Measurements from ENCODE around the gene SNAP23. TPM values are rescaled to one million over a fixed set of nuclear protein-coding genes. Genes with fewer than 3 reads are reported as not detected.

Gene SNAP23
- total and polyA plus RNA-seq, 2 experiments from 2014 or later, result 58.8 to 88.1 TPM

DNA sequence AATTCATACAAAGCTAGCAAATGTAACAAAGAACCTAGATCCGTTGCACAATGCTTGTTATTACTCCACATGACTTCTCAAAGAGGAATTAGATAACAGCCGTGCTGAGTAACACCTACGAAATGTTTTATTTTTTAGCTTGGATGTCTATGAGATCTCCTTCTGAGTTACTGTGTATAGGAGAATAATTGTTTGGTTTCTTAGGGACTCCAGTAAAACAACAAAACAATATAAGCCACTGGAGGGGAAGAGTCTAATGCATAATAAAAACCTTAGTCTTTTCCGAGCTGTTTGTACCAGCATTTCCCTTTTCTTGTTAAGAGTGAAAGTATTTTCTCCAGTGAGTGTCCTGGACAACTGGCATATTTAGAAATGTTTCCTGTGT lies 15.6 kb downstream of the SNAP23 start:
- H3K4me1 Mint-ChIP-seq, result no peaks in the 10 kb centered on the region
- no peak overlapping the region for H3K4me2 ChIP-seq
- no peak for ATAC-seq
- H3F3A ChIP-seq (replicated peaks; ENCODE audit: low read depth), result no peaks in the 10 kb centered on the region
- no peak overlapping the region for H3K27ac ChIP-seq (ENCODE audit: low read depth)
- no peak overlapping the region for H3K4me3 Mint-ChIP-seq
- no peak overlapping the region for H3K4me3 ChIP-seq
- H3K27me3 ChIP-seq (ENCODE audit: insufficient read depth), result no peaks in the 10 kb centered on the region
- H3K4me1 ChIP-seq (ENCODE audit: insufficient read depth), result no peaks in the 10 kb centered on the region
- H3K79me2 ChIP-seq (replicated peaks; ENCODE audit: insufficient read depth), result peaks cover 28% of the 10 kb centered on the region
- H3K27ac Mint-ChIP-seq, result no peak overlapping the region
- H2AFZ ChIP-seq, result no peak overlapping the region
- peaks cover 27% of the 10 kb centered on the region for H3K36me3 Mint-ChIP-seq (ENCODE audit: low read depth)
- TF ChIP-seq EZH2phosphoT487 (IDR thresholded peaks at IDR 0.05; ENCODE audit: unreplicated experiment) (no peak), ZNF114 (CRISPR knock-in tag; IDR thresholded peaks at IDR 0.05) (no peak)
- TF ChIP-seq, protein P1, sequence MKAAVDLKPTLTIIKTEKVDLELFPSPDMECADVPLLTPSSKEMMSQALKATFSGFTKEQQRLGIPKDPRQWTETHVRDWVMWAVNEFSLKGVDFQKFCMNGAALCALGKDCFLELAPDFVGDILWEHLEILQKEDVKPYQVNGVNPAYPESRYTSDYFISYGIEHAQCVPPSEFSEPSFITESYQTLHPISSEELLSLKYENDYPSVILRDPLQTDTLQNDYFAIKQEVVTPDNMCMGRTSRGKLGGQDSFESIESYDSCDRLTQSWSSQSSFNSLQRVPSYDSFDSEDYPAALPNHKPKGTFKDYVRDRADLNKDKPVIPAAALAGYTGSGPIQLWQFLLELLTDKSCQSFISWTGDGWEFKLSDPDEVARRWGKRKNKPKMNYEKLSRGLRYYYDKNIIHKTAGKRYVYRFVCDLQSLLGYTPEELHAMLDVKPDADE (IDR thresholded peaks at IDR 0.05), result no peak
- TF ChIP-seq, protein P2, sequence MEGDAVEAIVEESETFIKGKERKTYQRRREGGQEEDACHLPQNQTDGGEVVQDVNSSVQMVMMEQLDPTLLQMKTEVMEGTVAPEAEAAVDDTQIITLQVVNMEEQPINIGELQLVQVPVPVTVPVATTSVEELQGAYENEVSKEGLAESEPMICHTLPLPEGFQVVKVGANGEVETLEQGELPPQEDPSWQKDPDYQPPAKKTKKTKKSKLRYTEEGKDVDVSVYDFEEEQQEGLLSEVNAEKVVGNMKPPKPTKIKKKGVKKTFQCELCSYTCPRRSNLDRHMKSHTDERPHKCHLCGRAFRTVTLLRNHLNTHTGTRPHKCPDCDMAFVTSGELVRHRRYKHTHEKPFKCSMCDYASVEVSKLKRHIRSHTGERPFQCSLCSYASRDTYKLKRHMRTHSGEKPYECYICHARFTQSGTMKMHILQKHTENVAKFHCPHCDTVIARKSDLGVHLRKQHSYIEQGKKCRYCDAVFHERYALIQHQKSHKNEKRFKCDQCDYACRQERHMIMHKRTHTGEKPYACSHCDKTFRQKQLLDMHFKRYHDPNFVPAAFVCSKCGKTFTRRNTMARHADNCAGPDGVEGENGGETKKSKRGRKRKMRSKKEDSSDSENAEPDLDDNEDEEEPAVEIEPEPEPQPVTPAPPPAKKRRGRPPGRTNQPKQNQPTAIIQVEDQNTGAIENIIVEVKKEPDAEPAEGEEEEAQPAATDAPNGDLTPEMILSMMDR (conservative IDR thresholded peaks at IDR 0.05; ENCODE audit: low read depth in 2 of 2), result no peak
- H3K9me2 ChIP-seq (ENCODE audit: insufficient read depth), result no peaks in the 10 kb centered on the region
- H3K36me3 ChIP-seq (ENCODE audit: insufficient read depth), result peaks cover 15% of the 10 kb centered on the region; the same call in 1 of the 2 replicates
- H3K27me3 Mint-ChIP-seq (ENCODE audit: insufficient read depth, low read depth, poor library complexity), result peaks cover 4% of the 10 kb centered on the region
- no peaks in the 10 kb centered on the region for H3K9me3 Mint-ChIP-seq
- no peak for DNase-seq (ENCODE audit: low spot score)
- peaks cover 16% of the 10 kb centered on the region for H4K20me1 ChIP-seq (replicated peaks; ENCODE audit: insufficient read depth)

DNA sequence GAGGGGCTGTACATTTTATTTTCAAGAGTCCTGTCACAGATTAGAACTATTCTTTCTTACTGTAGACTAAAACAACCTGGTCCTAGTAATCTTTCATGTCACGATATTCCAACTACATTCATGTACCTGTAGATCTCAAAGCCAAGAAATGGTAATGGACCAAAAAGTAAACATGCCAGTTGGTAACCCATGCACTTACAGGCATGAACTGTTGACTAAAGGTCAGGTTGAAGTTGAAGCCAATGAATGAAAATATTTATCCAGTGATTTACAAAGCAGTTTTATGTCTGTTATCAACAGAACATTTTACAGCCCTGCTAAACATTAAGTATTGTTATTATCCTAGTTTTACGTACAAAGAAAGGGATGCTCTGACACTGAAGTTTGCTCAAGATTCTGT lies 27.9 kb downstream of the SNAP23 start:
- ATAC-seq (no peak), DNase-seq (ENCODE audit: low spot score) (no peak)
- H3K27me3 Mint-ChIP-seq (ENCODE audit: insufficient read depth, low read depth, poor library complexity), result no peaks in the 10 kb centered on the region
- H3K4me1 ChIP-seq (ENCODE audit: insufficient read depth), result no peaks in the 10 kb centered on the region
- no peaks in the 10 kb centered on the region for H3F3A ChIP-seq (replicated peaks; ENCODE audit: low read depth)
- H3K27ac ChIP-seq (ENCODE audit: low read depth), result no peak overlapping the region
- H3K4me3 Mint-ChIP-seq, result no peak overlapping the region
- H4K20me1 ChIP-seq (replicated peaks; ENCODE audit: insufficient read depth), result no peaks in the 10 kb centered on the region
- no peak overlapping the region for H2AFZ ChIP-seq
- peaks cover 13% of the 10 kb centered on the region for H3K36me3 ChIP-seq (ENCODE audit: insufficient read depth)
- no peaks in the 10 kb centered on the region for H3K9me3 Mint-ChIP-seq
- H3K4me3 ChIP-seq, result no peak overlapping the region
- H3K9me2 ChIP-seq (ENCODE audit: insufficient read depth), result 0 out of 2 replicates have a peak, but pooled peaks cover 5% of the 10 kb centered on the region
- no peaks in the 10 kb centered on the region for H3K4me1 Mint-ChIP-seq
- H3K27ac Mint-ChIP-seq, result no peak overlapping the region
- H3K4me2 ChIP-seq, result no peak overlapping the region
- no peaks in the 10 kb centered on the region for H3K27me3 ChIP-seq (ENCODE audit: insufficient read depth)
- peaks cover 25% of the 10 kb centered on the region for H3K36me3 Mint-ChIP-seq (ENCODE audit: low read depth)
- TF ChIP-seq ZNF114 (CRISPR knock-in tag; IDR thresholded peaks at IDR 0.05) (no peak), ZNF331 (CRISPR knock-in tag; IDR thresholded peaks at IDR 0.05; ENCODE audit: low read depth) (no peak), STAT1 (IDR thresholded peaks at IDR 0.05; ENCODE audit: unreplicated experiment) (no peak), POLR2AphosphoS5 (IDR thresholded peaks at IDR 0.05; ENCODE audit: low read depth) (no peak)
- no peaks in the 10 kb centered on the region for H3K79me2 ChIP-seq (replicated peaks; ENCODE audit: insufficient read depth)

DNA sequence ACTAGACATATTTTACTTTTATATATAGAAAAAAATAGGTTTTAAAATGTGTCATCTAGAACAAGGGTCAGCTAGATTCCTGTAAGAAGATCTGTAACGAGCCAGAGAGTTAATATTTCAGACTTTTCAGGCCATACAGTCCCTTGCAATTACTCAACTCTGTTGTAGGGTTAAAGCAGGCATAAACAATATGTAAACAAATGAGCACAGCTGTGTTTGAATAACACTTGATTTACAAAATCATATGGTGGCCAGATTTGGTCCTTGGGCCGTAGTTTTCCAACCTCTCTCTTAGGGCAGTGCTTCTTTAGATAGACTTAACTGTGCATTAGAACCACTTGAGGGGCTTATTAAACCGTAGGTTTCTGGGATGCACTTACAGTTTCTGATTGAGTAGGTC lies 33.5 kb downstream of the SNAP23 start:
- 0 out of 2 replicates have a peak, but pooled peaks cover 4% of the 10 kb centered on the region for H3K9me2 ChIP-seq (ENCODE audit: insufficient read depth)
- H3K4me1 Mint-ChIP-seq, result no peaks in the 10 kb centered on the region
- peaks cover 24% of the 10 kb centered on the region for H3K36me3 Mint-ChIP-seq (ENCODE audit: low read depth)
- H3K9me3 Mint-ChIP-seq, result no peaks in the 10 kb centered on the region
- H3K27ac Mint-ChIP-seq, result no peak overlapping the region
- no peaks in the 10 kb centered on the region for H3K27me3 ChIP-seq (ENCODE audit: insufficient read depth)
- H3F3A ChIP-seq (replicated peaks; ENCODE audit: low read depth), result no peaks in the 10 kb centered on the region
- H3K79me2 ChIP-seq (replicated peaks; ENCODE audit: insufficient read depth), result no peaks in the 10 kb centered on the region
- no peaks in the 10 kb centered on the region for H3K4me1 ChIP-seq (ENCODE audit: insufficient read depth)
- DNase-seq (ENCODE audit: low spot score), result no peak
- no peaks in the 10 kb centered on the region; the same call in 1 of the 2 replicates for H4K20me1 ChIP-seq (replicated peaks; ENCODE audit: insufficient read depth)
- no peak overlapping the region for H3K4me2 ChIP-seq
- ATAC-seq, result no peak
- no peak overlapping the region for H3K4me3 ChIP-seq
- no peak overlapping the region for H2AFZ ChIP-seq
- H3K27ac ChIP-seq (ENCODE audit: low read depth), result no peak overlapping the region
- TF ChIP-seq STAT1 (IDR thresholded peaks at IDR 0.05; ENCODE audit: unreplicated experiment), result no peak
- peaks cover 24% of the 10 kb centered on the region for H3K36me3 ChIP-seq (ENCODE audit: insufficient read depth)
- H3K4me3 Mint-ChIP-seq, result no peak overlapping the region
- no peaks in the 10 kb centered on the region for H3K27me3 Mint-ChIP-seq (ENCODE audit: insufficient read depth, low read depth, poor library complexity)

Data from GM23338 (cell line).